Stimulated activated CD4-positive, alpha-beta T cell treated with anti-CD3 and anti-CD28 coated beads, TNF-alpha, amount 100 ng/mL, for 24 hours (primary cell): Measurements from ENCODE around the gene CAPN2.
"Not testable (repeated sequence)": the region's sequence is repeated elsewhere in the genome, so short reads cannot be mapped to it uniquely, and the experiment has no call there.

Experiments used
- DNase-seq, 3 experiments: peaks; one replicate each; pipeline ENCODE4 v3.0.0-alpha.2; 2020; ENCODE audit warnings: low read depth in 3 of 3

The CAPN2 gene

GRCh38 chr1:223785808-223786207 lies 73.5 kb downstream of the CAPN2 start:
- DNase-seq: no peak

- DNase-seq: no peak
These were observed 76.5 kb downstream of the CAPN2 start for GRCh38 chr1:223788746-223789415.

- DNase-seq: no peak
These were observed 79.7 kb downstream of the CAPN2 start for GRCh38 chr1:223792046-223792445.

- no peak for DNase-seq
These were observed 81.4 kb downstream of the CAPN2 start for GRCh38 chr1:223793716-223794115.

GRCh38 chr1:223794136-223794880 lies 82.0 kb downstream of the CAPN2 start:
- DNase-seq: no peak

GRCh38 chr1:223796210-223796609 lies 83.9 kb downstream of the CAPN2 start:
- DNase-seq: no peak

- DNase-seq: no peak
These were observed 89.7 kb downstream of the CAPN2 start for GRCh38 chr1:223802032-223802431.

- DNase-seq: no peak
These were observed 90.3 kb downstream of the CAPN2 start for GRCh38 chr1:223802602-223803001.

- DNase-seq: no peak
These were observed 90.9 kb downstream of the CAPN2 start for GRCh38 chr1:223803211-223803610.

- DNase-seq: not testable (repeated sequence)
These were observed 97.6 kb downstream of the CAPN2 start for GRCh38 chr1:223809905-223810304.

- DNase-seq: no peak
These were observed 98.2 kb downstream of the CAPN2 start for GRCh38 chr1:223810586-223810985.

GRCh38 chr1:223811634-223812101 lies 99.3 kb downstream of the CAPN2 start:
- no peak for DNase-seq

- DNase-seq: no peak
These were observed 101.3 kb downstream of the CAPN2 start for GRCh38 chr1:223813645-223814044.

- DNase-seq: no peak
These were observed 102.9 kb downstream of the CAPN2 start for GRCh38 chr1:223815020-223815853.

GRCh38 chr1:223815865-223816264 lies 103.5 kb downstream of the CAPN2 start:
- DNase-seq: no peak

GRCh38 chr1:223817265-223817664 lies 104.9 kb downstream of the CAPN2 start:
- DNase-seq: not testable (repeated sequence)

- no peak for DNase-seq
These were observed 107.6 kb downstream of the CAPN2 start for GRCh38 chr1:223819730-223820514.

- DNase-seq: no peak
These were observed 108.1 kb downstream of the CAPN2 start for GRCh38 chr1:223820515-223820858.

- DNase-seq: no peak
These were observed 108.6 kb downstream of the CAPN2 start for GRCh38 chr1:223820971-223821370.

GRCh38 chr1:223824287-223824686 lies 111.9 kb downstream of the CAPN2 start:
- no peak for DNase-seq

- no peak for DNase-seq
These were observed 112.4 kb downstream of the CAPN2 start for GRCh38 chr1:223824712-223825111.
